AG20443 (cell line): ENCODE data around the gene RFK.

ENCODE experiments used
- DNase-seq: peaks from one replicate; pipeline ENCODE4 v3.0.0; 2012; ENCODE audit warnings: low spot score, mixed read lengths

Gene RFK

GRCh38 chr9:76412638-76413037 is 18.4 kb upstream of the RFK start:
- no peak for DNase-seq

GRCh38 chr9:76405868-76406267 is 11.6 kb upstream of the RFK start:
- DNase-seq = no peak

- no peak for DNase-seq
Measured at GRCh38 chr9:76405340-76405739, 11.1 kb upstream of the RFK start.

- no peak for DNase-seq
Measured at GRCh38 chr9:76404401-76404800, 10.2 kb upstream of the RFK start.

GRCh38 chr9:76403352-76403751 is 9.1 kb upstream of the RFK start:
- peak; percentile 78 for DNase-seq

GRCh38 chr9:76401580-76402354 is 7.5 kb upstream of the RFK start:
- DNase-seq = no peak

GRCh38 chr9:76401176-76401575 is 7.0 kb upstream of the RFK start:
- no peak for DNase-seq

- DNase-seq = no peak
Measured at GRCh38 chr9:76400534-76401096, 6.4 kb upstream of the RFK start.

GRCh38 chr9:76399856-76400255 is 5.6 kb upstream of the RFK start:
- DNase-seq = no peak

GRCh38 chr9:76396597-76396996 is 2.4 kb upstream of the RFK start:
- no peak for DNase-seq

GRCh38 chr9:76396144-76396543 is 1.9 kb upstream of the RFK start:
- DNase-seq = no peak

- DNase-seq = no peak
Measured at GRCh38 chr9:76395381-76395780, 1.2 kb upstream of the RFK start.

- DNase-seq = peak; percentile 52
Measured at GRCh38 chr9:76394960-76395252, 680 bp upstream of the RFK start.

- DNase-seq = no peak
Measured at GRCh38 chr9:76390656-76391055, 3.6 kb downstream of the RFK start.

GRCh38 chr9:76379494-76379893 is 14.7 kb downstream of the RFK start:
- DNase-seq = no peak

- no peak for DNase-seq
Measured at GRCh38 chr9:76378367-76379073, 15.7 kb downstream of the RFK start.

- no peak for DNase-seq
Measured at GRCh38 chr9:76377791-76378190, 16.4 kb downstream of the RFK start.

- DNase-seq = peak; percentile 86
Measured at GRCh38 chr9:76374783-76375559, 19.3 kb downstream of the RFK start.

- no peak for DNase-seq
Measured at GRCh38 chr9:76373784-76374474, 20.3 kb downstream of the RFK start.

GRCh38 chr9:76373173-76373783 is 20.9 kb downstream of the RFK start:
- DNase-seq = peak; percentile 55

GRCh38 chr9:76372336-76372735 is 21.9 kb downstream of the RFK start:
- DNase-seq = no peak

- DNase-seq = no peak
Measured at GRCh38 chr9:76371901-76372300, 22.3 kb downstream of the RFK start.
